GM23338 (cell line): ENCODE results near the gene CNTNAP5. TPM values are rescaled to one million over a fixed set of nuclear protein-coding genes. Genes with fewer than 3 reads are reported as not detected.

Experiments
- ATAC-seq: fragments of 200-7000 bp; cut with Tn5 transposase; 3 replicates; pipeline ENCODE4 v1.9.1; 2020
- DNase-seq: peaks from one replicate; pipeline ENCODE4 v3.0.0-alpha.2; 2015; ENCODE audit warnings: low spot score
- H2AFZ ChIP-seq: fragments of 200-600 bp; sonication (generic); 2 replicates; pipeline ENCODE4 v1.8.0; 2016; ENCODE audit warnings: antibody characterized with exemption, mild to moderate bottlenecking, moderate library complexity
- H3F3A ChIP-seq: fragments of 200-600 bp; sonication (generic); replicated peaks from 2 replicates; pipeline ENCODE4 v1.8.0; 2017; ENCODE audit warnings: antibody characterized with exemption, mixed run types, low read depth
- H3K27ac ChIP-seq: fragments of 200-600 bp; sonication (generic); 2 replicates; pipeline ENCODE4 v1.6.1; 2016; ENCODE audit warnings: low read depth
- H3K27me3 ChIP-seq: fragments of 200-600 bp; sonication (generic); 2 replicates; pipeline ENCODE4 v1.8.0; 2016; ENCODE audit warnings: mild to moderate bottlenecking, mixed run types, moderate library complexity; ENCODE audit not compliant: insufficient read depth
- H3K36me3 ChIP-seq: fragments of 200-600 bp; sonication (generic); 2 replicates; pipeline ENCODE4 v1.8.0; 2016; ENCODE audit warnings: mild to moderate bottlenecking; ENCODE audit not compliant: insufficient read depth
- H3K4me1 ChIP-seq: fragments of 200-600 bp; sonication (generic); 2 replicates; pipeline ENCODE4 v1.8.0; 2016; ENCODE audit warnings: mild to moderate bottlenecking, moderate library complexity; ENCODE audit not compliant: insufficient read depth
- H3K4me2 ChIP-seq: fragments of 200-600 bp; sonication (generic); 2 replicates; pipeline ENCODE4 v1.7.1; 2017; ENCODE audit warnings: mixed run types
- H3K4me3 ChIP-seq: fragments of 200-600 bp; sonication (generic); 2 replicates; pipeline ENCODE4 v1.6.1; 2016; ENCODE audit warnings: mixed run types
- H3K79me2 ChIP-seq: fragments of 200-600 bp; sonication (generic); replicated peaks from 2 replicates; pipeline ENCODE4 v1.8.0; 2017; ENCODE audit warnings: mild to moderate bottlenecking; ENCODE audit not compliant: insufficient read depth
- H3K9me2 ChIP-seq: fragments of 200-600 bp; sonication (generic); 2 replicates; pipeline ENCODE4 v1.8.0; 2017; ENCODE audit not compliant: insufficient read depth
- H4K20me1 ChIP-seq: fragments of 200-600 bp; sonication (generic); replicated peaks from 2 replicates; pipeline ENCODE4 v1.8.0; 2017; ENCODE audit warnings: mild to moderate bottlenecking; ENCODE audit not compliant: insufficient read depth
- H3K27ac Mint-ChIP-seq: 2 replicates; pipeline ENCODE4 v1.8.0; 2020; ENCODE audit warnings: inconsistent platforms, mild to moderate bottlenecking, moderate library complexity, mixed read lengths
- H3K27me3 Mint-ChIP-seq: 3 replicates; pipeline ENCODE4 v1.8.0; 2022; ENCODE audit warnings: low read depth, mild to moderate bottlenecking, moderate library complexity, mixed read lengths, inconsistent platforms; ENCODE audit not compliant: insufficient read depth, poor library complexity
- H3K36me3 Mint-ChIP-seq: 3 replicates; pipeline ENCODE4 v1.8.0; 2021; ENCODE audit warnings: low read depth, mild to moderate bottlenecking, inconsistent platforms, moderate library complexity, mixed read lengths
- H3K4me1 Mint-ChIP-seq: 3 replicates; pipeline ENCODE4 v1.8.0; 2020; ENCODE audit warnings: mild to moderate bottlenecking, inconsistent platforms, mixed read lengths
- H3K4me3 Mint-ChIP-seq: 3 replicates; pipeline ENCODE4 v1.8.0; 2021; ENCODE audit warnings: moderate library complexity, mild to moderate bottlenecking, inconsistent platforms, mixed read lengths
- H3K9me3 Mint-ChIP-seq: 3 replicates; pipeline ENCODE4 v1.8.0; 2020; ENCODE audit warnings: moderate library complexity, mild to moderate bottlenecking, inconsistent platforms, mixed read lengths
- EZH2 ChIP-seq: fragments of 200-600 bp; sonication (generic); IDR thresholded peaks from one replicate; pipeline ENCODE4 v1.8.0; 2017; ENCODE audit warnings: antibody characterized with exemption, mild to moderate bottlenecking, low read depth; ENCODE audit not compliant: unreplicated experiment
- EZH2phosphoT487 ChIP-seq: fragments of 200-600 bp; sonication (generic); IDR thresholded peaks from one replicate; pipeline ENCODE4 v1.8.1; 2018; ENCODE audit warnings: antibody characterized with exemption; ENCODE audit not compliant: unreplicated experiment
- JUNB ChIP-seq: IDR thresholded peaks from one replicate; pipeline ENCODE4 v1.6.1; 2016; ENCODE audit warnings: antibody characterized with exemption; ENCODE audit not compliant: unreplicated experiment
- NANOG ChIP-seq: IDR thresholded peaks from 2 replicates; pipeline ENCODE4 v1.6.1; 2016; ENCODE audit warnings: antibody characterized with exemption, borderline replicate concordance
- POLR2AphosphoS5 ChIP-seq: IDR thresholded peaks from 2 replicates; pipeline ENCODE4 v1.6.1; 2016; ENCODE audit warnings: antibody characterized with exemption, low read depth
- REST ChIP-seq: IDR thresholded peaks from one replicate; pipeline ENCODE4 v1.6.1; 2018; ENCODE audit warnings: antibody characterized with exemption; ENCODE audit not compliant: unreplicated experiment
- STAT1 ChIP-seq: IDR thresholded peaks from one replicate; pipeline ENCODE4 v1.6.1; 2016; ENCODE audit warnings: antibody characterized with exemption; ENCODE audit not compliant: unreplicated experiment
- ZNF114 ChIP-seq: fragments of 250-450 bp; sonication (Bioruptor Pico); IDR thresholded peaks from 2 replicates; pipeline ENCODE4 v1.5.0; 2020; ENCODE audit warnings: mild to moderate bottlenecking, moderate library complexity
- ZNF462 ChIP-seq: fragments of 250-450 bp; sonication (Bioruptor Pico); IDR thresholded peaks from 2 replicates; pipeline ENCODE4 v1.5.0; 2020; ENCODE audit warnings: mild to moderate bottlenecking, moderate library complexity
- polyA plus RNA-seq: library from polyadenylated mRNA; unstranded; fragments of >200 nt; fragmentation: Nextera tagmentation; extraction: Ambion mirVana; gene quantifications from 2 replicates; pipeline ENCODE4 v1.2.1, GENCODE V29; 2016
- total RNA-seq: library from RNA; depleted of rRNA; stranded (reverse); fragments of >200 nt; shearing (Covaris generic); gene quantifications from 2 replicates; pipeline ENCODE4 v1.2.3, GENCODE V29; 2014

Gene CNTNAP5
- total and polyA plus RNA-seq, 2 experiments from 2014 or later: 0.49 to 0.50 TPM

DNA sequence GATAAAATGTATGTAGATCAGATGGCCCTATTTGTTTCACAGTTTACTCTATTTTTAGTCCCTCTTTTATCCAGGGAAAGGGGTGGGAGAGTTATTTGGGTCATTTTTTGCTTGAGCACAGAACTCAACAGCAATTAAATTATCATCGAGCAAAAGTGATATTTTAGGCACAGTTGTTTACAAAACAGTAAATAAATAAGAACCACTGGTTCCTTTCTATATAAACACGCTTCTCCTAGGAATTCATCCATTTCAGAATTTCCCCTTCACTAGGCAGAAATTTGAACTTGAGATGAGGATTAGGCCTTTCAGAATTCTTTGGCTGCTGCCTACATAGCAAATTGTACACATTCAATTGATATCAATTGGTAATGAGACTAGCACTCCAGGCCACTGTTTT, 812.4 kb downstream of the CNTNAP5 start:
- H4K20me1 ChIP-seq: no peaks in the 10 kb centered on the region
- H3F3A ChIP-seq: no peaks in the 10 kb centered on the region
- H3K4me3 ChIP-seq: no peak overlapping the region
- TF ChIP-seq ZNF114 (CRISPR knock-in tag) (no peak), STAT1 (no peak), EZH2 (no peak), EZH2phosphoT487 (no peak), JUNB (no peak), POLR2AphosphoS5 (no peak), REST (no peak), NANOG (no peak), ZNF462 (CRISPR knock-in tag) (no peak)
- Mint-ChIP-seq H3K27ac (no peak overlapping the region), H3K4me3 (no peak overlapping the region), H3K36me3 (peaks cover 5% of the 10 kb centered on the region; the same call in 2 of the 3 replicates), H3K9me3 (peaks cover 6% of the 10 kb centered on the region; the same call in 2 of the 3 replicates), H3K27me3 (peaks cover 2% of the 10 kb centered on the region), H3K4me1 (peaks cover 3% of the 10 kb centered on the region; the same call in 2 of the 3 replicates)
- no peak overlapping the region for H3K4me2 ChIP-seq
- H3K27me3 ChIP-seq: no peaks in the 10 kb centered on the region
- no peaks in the 10 kb centered on the region for H3K4me1 ChIP-seq
- peaks cover 11% of the 10 kb centered on the region for H3K9me2 ChIP-seq
- DNase-seq (no peak), ATAC-seq (no peak)
- no peak overlapping the region for H3K27ac ChIP-seq
- no peaks in the 10 kb centered on the region; the same call in 1 of the 2 replicates for H3K36me3 ChIP-seq
- H2AFZ ChIP-seq: no peak overlapping the region
- no peaks in the 10 kb centered on the region for H3K79me2 ChIP-seq
